T-helper 9 cell (primary cell): ENCODE data around the gene AGAP2.
"Not testable (repeated sequence)": the region's sequence is repeated elsewhere in the genome, so short reads cannot be mapped to it uniquely, and the experiment has no call there.

Source experiments
- DNase-seq: peaks from one replicate; pipeline ENCODE4 v3.0.0-alpha.2; 2020

The AGAP2 gene

DNA sequence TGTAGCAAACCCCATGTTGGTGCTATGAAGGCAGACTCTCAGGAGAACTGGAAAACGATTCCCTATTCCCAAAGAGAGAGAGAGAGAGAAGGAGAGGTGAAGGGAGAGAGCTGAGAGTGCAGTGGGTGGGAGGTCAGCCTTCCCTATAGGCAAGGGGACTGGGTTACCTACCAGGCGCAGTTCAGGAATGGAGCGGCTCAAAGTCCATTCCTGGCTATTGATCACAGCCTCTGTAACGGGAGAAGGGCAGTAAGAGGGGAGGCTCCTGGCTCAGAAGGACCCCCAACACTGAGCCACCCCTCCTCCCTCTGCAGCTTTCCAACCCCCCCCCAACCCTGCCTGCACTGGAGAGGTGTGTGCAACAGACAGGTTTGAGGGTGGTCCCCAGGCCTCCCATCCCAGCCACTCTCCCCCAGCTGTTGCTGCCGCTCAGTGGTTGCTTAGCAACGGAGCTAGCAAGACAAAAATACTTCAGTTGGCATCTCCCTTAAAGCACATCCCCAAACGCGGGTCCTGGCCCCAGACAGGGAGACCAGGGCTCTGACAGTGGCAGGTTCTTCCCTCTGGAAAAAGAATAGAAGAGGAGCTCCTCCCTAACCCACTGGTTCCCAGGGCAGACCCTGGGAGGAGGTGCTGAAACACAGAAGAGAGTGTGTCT is 3.2 kb downstream of the AGAP2 start:
- no peak for DNase-seq

DNA sequence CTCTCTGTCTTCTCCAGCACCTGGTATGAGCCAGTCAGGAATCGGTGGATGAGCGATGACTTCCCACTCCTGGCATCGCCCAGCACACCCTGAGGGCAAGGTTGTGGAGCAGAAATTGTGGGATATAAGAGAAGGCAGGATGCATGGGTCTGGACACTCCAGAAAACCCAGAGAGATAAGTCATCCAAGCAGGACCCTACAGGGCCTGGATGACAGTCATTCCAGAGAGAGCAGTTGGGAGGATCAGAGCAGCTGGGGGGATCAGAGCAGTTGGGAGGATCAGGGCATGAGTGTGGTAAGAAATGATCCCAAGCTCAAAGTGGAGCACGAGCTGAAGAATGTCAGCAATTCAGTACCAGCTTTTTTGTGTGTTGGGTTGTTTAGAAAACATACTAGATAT is 4.0 kb downstream of the AGAP2 start:
- DNase-seq, result no peak

DNA sequence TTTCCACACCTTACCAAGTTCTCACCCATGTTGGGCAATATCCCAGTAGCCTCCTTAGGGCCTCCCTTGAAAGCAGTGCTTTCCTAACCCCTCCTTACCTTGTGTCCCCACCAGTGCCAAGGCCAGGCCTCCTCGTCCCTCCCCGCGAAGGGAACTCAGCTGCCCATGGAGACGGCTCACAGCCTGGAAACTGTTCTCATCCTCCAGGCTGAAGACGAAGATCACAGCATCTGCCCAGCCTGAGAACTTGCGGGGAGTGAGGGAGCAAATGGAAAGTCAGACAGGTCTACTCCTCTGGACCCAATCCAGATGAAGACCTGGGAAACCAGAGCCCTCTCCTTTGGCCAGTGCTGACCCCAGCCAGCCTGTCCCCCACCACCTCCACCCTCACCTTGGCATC is 4.6 kb downstream of the AGAP2 start:
- DNase-seq, result no peak

DNA sequence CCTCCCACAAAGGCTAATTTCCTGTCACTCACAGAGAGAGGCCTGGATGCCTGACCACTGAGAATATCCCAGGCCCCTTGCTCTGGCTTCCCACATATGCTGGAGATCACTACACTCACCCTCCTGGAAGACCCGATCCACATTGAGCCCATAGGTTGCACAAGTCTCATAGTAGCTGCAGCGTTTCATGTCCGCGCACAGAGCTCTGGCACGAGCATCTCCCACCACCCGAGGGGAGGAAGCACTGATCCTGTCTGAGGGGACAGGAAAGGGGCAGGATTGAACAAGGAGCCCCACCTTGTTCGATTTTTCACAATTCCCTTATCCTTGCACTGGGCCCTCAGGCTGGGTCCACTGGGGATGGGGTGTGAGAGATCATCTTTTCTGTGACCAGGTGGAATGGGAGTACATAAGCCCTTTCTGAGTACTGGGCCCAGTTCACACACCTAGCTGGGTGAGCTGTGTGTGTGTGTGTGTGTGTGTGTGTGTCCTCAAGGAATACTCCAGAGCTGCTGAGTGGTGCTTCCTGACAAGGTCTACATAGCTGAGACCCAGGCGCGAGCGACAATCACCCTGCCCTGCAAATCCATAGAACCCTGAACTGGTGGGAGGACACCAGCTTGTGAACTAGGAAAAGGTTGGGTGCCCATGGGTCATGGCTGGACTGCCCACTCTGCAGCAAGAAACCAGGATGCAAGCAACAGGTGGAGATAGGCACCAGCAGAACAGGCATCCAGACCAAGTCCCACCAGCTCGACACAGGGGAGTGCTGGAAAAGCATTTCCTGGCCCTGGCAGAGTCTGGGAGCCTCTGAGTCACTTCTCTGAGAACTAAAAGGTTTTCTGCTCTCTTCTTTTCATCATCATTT is 5.6 kb downstream of the AGAP2 start:
- no peak for DNase-seq

DNA sequence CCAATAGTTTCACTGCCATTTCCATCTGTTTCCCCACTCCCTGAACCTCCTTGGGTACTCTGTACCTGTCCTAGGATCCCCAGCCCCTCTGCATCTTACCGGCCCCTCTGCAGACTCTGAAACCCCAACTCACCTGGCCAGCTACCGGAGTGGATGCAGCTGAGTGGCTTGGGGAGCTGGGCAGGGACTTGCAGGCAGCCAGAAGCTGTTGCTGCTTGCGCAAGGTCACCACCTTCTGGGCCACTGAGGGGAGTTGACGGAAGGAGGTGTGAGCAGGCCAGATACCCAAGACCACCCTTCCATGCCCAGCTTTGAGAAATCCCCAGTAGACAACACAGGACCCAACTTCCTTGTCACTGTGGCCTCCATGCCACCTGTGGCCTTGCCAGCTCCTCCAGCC is 6.3 kb downstream of the AGAP2 start:
- no peak for DNase-seq

DNA sequence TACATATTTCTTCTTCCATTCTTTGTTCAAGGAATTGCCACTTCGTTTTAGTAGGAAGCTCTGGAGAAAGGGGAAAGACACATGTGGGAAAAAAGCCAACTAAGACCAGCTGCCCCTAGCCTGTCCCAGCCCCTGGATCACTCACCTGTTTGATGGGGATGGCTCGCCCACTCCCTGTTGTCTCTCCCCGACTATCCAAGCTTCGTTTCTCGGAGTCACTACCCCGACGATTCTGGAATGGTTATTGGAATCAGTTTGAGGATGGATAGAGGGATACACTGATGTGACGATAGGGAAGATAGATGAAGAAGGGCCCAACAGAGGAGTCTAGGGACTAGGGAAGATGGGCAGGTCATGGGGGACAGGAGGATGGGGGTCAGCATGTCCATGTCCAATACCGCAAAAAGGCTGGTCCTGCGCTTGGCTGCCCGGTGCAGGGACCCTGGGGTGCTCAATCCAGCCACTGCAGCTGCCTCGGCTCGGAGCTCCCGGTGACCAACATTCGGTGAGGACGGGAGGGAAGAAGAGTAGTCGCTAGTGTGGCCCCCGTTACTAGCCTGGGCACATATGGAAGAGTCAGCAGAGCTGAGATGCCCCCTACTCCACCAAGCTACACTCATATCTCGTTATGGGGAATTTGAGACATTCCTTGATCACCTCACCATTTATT is 7.0 kb downstream of the AGAP2 start:
- no peak for DNase-seq

DNA sequence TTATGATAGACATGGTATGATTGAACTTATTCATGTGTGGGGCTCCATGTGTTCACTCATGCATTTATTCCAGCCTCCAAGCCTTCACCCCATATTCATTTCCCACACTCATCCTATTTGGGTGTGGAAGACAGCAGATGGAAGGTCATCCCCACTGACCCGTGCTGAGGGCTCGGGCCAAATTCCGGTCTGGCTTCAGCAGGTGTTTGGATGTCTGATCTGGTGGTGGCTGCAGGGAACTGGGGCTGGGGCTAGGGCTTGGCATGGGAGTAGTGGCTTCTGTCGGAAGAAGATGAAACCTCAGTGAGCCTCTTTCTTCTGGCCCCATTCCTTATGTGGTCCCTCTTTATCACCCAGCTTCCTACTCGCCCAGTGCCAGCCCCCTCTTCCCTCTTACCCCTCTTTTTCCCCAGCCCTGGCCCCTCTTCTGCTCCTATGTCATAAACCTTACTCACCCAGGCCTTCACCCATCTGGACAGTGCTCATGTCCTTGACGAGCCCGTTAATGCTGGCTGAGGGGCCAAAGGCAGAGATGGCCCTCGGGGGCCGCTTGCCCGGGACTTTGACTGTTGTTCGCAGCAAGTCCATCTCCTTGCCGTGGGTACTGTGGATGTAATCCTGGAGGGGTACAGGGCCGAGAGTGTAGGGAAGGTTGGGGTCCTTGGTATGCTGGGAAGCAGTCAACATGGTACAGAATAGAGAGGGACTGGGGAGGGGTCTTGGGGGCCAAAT is 8.0 kb downstream of the AGAP2 start:
- DNase-seq, result no peak

DNA sequence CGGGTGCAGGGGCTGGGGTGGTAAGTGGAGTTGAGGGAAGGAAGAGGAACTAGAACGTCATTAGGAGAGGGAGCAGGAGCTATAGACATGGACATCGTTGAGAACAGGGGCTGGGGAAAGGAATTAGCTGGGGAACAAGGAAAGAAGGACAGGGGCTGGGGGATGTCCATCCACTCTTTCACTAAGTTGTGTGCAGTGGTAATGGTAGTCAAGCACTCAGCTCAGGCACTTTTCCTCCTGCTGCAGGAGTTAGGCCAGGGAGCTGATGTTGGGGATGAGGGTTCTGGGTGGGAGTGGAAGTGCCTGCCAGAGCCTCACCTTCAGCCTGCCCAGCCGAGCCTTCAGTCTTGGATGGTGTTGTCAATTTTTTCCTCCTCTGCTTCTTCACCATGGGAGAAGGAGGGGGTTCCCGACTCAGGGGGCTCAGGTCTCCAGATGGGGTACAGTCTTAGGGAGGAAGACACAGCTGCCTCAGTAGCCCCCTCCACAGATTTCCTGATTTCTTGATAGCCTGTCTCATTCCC is 9.2 kb downstream of the AGAP2 start:
- no peak for DNase-seq

DNA sequence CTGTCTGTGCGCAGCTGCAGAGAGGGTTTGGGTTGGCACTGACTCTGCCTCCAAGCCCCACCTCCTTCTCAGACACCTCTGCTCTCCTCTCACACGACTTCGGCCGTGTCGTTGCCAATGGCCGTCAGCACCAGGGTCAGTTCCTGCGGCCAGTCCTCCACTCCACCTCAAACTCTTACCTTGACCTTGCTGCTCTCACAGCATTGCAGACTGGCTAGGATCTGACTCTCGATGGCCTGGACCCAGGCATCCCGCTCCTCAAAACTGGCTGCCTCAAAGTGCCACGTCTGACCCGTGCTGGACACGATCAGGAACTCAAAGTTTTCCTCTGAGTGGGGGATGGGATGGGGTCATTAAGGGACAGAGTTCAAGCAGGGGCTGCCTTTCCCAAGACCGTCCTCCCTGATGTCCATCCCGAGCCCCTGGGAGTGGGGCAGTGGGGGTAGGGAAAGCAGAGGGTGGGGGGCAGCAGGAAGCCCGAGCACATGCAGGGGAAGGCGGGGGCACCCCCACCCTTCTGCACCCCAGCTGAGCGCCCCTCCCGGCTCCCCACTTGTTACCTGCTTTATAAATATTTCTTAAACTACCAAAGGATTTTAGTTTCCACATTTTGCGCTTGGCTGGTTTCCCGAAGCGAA is 10.7 kb downstream of the AGAP2 start:
- no peak for DNase-seq

DNA sequence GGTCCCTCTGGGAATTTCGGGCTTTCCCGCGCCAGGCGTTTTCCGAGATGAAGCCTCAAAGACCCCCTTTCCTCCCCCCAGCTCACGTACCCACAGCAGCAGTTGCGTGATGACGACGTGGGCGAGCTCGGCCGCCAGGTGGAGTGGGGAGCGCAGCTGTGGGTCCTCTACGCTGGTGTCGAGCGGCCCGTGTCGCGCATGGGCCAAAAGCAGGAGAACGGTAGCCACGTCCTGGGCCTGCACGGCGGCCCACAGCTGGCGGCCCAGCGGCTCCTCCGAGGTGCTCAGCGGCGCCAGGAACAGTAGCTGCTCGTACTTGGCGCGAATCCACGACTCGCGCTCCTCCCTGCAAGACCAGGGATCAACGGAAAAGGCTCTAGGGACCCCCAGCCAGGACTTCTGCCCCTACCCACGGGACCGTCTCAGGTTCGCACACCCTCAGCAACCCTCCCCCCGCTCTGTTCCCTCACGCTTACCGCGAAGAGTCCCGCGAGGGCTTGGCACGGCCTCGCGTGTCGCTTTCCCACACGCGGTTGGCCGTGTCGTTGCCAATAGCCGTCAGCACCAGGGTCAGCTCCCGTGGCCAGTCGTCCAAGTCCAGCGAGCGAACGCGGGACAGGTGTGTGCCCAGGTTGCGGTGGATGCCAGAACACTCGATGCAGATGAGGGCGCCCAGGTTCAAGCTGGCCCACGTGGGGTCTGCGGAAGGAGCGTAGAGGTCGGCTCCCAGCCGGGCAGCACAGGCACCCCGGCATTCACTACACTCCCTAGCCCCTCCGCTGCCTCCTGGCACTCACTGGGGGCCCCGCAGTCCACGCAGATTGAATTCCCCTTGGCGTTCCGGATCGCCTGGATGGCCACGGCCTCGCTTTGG is 11.4 kb downstream of the AGAP2 start:
- no peak for DNase-seq

DNA sequence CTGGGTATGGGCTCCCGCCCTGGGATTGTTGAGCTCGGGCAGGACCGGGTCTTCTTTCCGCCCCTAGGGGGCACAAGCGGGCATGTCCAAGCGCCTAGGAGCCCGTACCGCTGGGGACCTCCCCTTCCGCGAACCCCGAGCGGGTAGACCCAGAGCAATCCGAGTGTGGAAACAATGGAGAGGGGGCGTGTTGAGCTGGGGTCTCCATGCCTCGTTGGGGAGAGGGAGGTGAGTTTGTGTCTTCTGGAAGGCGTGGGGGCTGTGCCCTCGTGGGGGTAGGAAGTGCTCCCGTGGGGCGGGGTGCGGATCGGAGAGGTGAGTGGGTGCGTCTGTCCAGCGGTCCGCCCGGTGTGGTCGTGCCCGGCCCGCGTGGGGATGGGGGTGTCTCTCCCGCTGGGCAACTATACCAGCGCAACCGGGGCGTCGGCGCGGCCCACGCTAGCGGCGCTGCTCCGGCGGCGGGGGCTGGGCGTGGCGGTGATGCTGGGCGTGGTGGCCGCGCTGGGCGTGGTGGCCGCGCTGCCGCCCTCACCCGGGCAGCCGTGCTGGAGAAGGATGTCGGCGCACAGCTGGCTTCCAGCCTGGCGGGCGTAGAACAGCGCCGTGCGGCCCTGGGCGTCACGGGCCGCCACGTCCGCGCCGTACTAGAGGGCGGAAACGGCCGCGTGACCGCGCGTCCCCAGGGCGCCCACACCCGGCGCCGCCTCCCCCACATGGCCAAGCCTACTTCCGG is 12.2 kb downstream of the AGAP2 start:
- DNase-seq, result no peak

DNA sequence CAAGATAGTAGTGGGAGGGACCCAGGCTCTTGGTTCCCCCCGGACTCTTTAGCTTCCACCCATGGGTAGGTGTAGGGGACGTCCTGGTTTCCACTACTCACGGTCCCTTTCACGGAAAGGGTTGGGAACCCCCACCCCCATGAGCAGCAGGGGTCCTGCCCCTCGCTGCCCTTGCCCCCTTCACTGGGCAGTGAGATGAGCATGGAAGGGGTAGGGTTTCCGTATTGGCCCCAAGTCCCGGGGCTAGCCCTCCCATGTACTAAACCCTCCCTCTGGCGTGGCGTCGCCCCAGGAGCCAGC is 12.7 kb downstream of the AGAP2 start:
- no peak for DNase-seq

DNA sequence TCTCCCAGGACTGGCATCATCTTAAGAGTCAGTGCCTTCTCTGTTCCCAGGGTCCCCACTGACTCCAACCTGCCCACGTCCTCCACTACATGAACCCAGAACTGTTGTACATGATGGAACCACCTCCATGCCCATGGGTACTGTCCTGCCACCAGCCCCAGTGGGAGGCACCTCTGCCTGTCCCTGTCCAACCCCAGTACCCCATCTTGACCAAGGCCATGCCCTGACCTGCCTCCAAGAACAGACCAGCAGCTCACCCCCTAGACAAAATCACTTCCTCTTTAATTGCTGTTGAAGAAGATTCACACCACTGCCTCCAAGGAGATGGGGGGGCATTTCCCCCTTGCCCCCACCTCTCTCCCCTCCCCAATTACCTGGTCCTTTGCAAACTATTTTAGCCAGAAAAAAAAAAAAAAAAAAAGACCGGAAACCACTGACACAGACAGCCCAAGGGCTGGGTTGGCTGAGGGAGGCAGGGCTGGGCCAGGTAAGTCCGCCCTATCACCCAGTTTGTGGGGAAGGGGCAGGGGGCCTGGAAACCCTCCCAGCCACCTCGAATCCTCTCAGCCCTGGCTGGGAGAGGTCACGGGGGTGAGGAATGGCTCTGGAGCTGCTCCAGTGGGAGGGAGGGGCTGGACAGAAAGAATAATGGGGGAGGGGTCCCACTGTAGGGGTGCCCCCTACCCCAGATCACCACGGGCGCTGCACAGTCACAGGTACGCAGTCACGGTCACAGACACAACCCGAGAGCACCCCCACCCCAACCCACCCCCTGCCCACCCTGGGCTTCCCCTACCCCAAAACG is 13.4 kb downstream of the AGAP2 start:
- no peak for DNase-seq

DNA sequence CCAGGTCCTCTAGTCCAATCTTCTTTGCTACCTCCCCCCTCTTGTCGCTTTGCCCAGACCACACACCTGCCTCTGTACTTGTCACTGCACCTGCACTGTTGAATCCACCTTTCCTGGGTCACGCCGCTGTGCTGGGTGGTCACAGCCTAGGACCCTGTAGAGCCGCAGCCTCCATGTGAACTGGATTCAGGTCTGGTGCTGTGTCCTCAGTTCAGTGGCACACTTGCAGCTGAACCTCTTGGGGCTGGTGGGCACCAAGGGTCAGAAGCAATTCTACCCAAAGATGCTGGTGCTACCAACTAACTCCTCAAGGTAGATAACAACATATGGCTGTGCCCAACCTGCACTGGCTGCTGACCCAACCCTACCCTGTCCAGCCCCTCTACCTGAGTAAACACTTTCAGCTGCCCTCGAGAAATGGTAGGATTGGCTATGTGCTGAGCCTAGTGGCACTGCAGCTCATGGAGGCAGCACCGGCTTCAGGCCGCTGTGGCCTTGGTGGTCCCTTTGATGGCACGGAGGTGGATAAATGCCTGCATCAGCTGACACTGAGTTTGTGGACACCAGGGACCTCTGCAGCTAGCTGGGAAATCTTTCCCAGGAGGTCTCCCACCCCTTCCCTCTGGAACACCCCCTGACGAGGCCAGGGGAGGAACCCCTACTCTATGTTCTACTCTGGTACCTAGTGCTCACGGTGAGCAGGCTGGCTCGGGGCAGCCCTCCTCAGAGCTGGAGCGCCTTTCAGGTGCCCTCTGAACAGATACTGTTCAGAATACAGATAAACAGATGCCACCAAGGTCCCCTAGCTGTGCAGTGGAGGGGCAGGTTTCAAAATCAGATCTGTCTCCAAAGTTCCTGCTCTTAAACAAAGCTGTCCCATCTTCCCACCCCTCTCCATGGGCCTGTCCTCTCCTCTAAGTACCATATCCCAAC is 14.3 kb downstream of the AGAP2 start:
- no peak for DNase-seq

DNA sequence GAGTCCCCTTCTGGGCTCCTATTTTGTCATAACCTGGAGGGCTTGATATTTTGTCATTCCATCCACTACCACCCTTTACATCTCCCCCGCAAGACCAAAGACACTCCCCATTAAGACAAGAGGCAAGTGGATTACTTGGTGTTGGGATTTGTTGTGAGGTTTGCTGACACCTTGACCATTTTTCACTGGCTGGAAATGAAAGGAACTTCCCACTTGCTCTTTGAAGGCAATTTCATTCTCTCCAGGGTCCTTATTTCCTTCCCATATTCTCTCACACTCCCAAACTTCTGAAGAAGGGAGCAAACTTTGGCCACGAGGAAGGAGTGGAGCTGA is 14.9 kb downstream of the AGAP2 start:
- DNase-seq, result no peak

DNA sequence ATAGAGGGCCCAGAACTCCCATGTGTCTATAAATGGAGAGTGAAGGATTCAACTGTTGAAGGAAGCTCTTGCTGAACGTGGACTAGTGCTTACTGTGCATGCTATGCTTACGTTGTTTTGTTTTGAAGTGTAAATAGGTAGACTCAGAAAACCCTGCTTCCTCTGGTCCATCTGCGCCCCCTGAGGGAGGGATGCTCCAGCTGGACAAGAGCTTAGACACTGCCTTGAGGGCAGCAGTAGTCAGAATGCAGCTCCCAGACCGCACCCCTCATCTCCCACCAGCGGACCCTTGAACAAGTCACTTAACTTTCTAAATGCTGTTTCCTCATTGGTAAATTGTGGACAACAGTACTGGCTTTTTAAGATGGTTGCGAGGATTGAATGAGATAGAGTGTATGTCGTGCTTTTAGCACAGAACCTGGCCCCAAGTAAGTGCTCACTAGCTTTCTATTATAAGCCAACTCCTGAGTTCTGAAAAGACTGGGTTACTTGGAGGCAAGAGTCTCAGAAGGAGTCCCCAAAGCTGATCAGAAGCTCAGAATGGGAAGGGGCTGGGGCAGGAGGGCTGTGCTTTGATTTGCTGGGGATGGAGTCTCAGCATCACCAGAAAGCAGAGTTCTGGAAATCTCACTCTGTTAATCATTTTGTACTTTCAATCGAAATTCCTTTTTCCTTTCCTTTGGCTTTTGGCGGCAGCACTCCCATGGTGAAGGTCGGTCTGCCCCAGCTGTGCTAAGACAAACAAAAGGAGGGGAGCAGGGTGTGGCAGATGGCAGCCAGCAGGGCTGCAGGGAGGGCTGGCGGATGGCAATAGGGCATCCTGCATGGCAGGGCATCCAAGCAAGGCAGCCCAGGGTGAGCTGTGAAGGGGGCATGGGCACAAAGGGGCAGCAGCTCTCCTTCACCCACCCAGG is 15.6 kb downstream of the AGAP2 start:
- no peak for DNase-seq

DNA sequence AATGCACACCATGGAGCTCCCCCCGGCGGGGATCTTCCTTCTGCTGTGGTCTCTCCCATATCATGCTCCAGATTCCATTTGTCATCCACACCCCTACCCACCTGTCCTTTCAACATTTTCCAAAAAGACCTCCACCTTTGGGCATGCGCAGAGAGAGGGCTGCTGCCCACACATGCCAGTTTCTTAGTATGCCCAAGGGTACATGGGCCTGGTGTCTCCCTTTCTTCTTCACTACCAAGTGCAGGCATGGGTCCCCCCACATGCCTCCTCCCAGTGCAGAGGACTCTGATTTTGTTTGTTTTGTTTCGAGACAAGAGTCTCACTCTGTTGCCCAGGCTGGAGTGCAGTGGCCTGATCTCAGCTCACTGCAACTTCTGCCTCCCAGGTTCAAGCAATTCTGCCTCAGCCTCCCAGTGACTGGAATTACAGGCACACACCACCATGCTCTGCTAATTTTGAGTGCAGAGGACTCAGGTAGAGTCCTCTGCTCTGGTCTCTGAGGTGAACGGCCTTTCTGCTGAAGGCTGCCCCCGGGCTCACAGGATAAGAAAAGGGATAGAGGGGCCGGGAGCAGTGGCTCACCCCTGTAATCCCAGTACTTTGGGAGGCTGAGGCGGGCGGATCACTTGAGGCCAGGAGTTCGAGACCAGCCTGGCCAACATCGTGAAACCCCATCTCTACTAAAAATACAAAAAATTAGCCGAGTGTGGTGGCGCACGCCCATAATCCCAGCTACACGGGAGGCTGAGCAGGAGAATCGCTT is 16.5 kb downstream of the AGAP2 start:
- DNase-seq, result not testable (repeated sequence)
